Suprapubic skin (tissue), 4 donors: ENCODE data around the gene SPRED3.

ENCODE experiments used
- EP300 ChIP-seq: sonication (generic); formaldehyde crosslinking; IDR thresholded peaks from one replicate; pipeline ENCODE4 v1.6.1; 2017; ENCODE audit warnings: antibody characterized with exemption
- POLR2A ChIP-seq, 2 donors: fragments of 450-650 bp; IDR thresholded peaks; one replicate each; pipeline ENCODE4 v1.6.1; 2017; ENCODE audit warnings: antibody characterized with exemption in 2 of 2, mild to moderate bottlenecking in 2 of 2, moderate library complexity in 2 of 2
- POLR2AphosphoS5 ChIP-seq, 3 donors: sonication (generic); formaldehyde crosslinking; IDR thresholded peaks; one replicate each; pipeline ENCODE4 v1.6.1; 2017; ENCODE audit warnings: antibody characterized with exemption in 3 of 3

DNA sequence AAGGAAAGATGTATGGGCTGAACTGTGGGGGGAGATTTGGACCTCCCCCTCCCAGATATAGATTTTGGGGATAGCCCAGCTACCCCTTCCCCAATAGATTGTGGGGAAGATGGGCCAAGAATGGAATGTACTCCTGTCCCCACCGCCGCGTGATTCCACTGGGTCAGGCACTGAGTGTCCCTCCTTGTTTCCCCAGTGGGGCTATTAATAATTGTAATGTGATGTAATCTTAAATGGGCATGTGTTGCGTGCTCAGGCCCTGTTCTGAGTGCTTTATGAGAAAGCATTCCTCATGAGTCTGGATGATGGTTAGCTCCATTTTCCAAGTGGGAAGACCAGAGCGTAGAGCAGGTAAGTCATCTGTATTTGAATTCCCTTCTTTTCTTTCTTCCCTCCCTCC, 12.7 kb upstream of the SPRED3 start:
- no peak for TF ChIP-seq EP300
- TF ChIP-seq POLR2A (IDR thresholded peaks at IDR 0.05), result no peak
- TF ChIP-seq POLR2AphosphoS5 (IDR thresholded peaks at IDR 0.05), result no peak
